ENCODE data around the gene MACF1.

MACF1 gene

DNA sequence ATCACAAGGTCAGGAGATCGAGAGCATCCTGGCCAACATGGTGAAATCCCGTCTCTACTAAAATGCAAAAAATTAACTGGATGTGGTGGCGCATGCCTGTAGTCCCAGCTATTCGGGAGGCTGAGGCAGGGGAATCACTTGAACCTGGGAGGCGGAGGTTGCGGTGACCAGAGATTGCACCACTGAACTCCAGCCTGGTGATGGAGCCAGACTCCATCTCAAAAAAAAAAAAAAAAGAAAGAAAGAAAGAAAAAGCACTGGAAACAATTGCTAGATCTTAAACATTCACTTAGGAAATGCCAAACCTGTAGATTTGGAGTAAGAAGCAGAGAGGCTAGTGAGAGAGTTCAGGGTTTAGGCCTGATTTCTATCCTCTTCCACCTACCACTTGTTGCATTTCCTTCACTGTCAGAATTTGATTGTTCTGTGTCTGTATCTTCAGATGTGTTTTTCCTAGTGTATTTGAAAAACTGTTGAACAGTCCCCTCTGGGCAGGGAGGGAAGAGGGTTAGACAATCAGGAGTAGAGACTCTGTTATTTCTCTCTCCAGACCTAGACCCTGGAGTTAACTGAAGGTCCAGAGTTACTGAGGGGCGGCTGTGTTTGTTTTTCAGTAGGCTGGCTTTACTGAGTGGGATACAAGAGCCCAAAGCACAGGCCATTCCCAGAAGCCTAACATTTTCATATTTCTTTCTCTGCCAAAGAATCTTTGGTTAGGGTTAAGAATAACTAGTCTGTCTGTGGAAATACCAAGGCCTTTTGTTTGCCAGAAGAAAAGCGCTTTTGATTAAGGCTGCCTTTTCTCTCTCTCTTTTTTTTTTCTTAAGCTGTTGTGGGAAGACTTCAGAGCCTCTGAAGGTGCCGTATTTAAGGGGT, 31.1 kb upstream of the MACF1 start:
- no peak overlapping the region for H3K27ac Mint-ChIP-seq
- peaks cover 4% of the 10 kb centered on the region for H3K27me3 Mint-ChIP-seq (ENCODE audit: low read depth)
- H3K36me3 Mint-ChIP-seq (ENCODE audit: low read depth), result no peaks in the 10 kb centered on the region

DNA sequence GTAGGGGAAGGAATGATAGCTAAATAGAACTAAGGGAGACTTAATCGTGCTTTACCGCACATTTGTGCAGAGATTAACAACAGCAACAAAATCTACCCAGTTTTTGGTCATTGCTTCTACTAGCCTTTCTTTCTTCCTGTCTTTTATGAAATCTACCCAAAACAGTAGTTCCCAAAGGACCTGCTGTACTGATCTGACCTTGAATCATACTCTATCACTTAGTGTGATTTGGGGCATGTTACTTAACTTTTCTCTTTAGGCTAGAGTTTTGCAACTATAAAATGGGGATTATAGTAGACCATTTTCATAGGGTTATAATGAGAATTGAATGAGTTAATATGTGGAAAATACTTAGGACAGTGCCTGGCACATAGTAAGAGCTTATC, 30.5 kb upstream of the MACF1 start:
- no peaks in the 10 kb centered on the region for H3K36me3 Mint-ChIP-seq (ENCODE audit: low read depth)
- H3K9me3 Mint-ChIP-seq, result no peaks in the 10 kb centered on the region
- H3K4me1 Mint-ChIP-seq (ENCODE audit: low read depth), result peaks cover 2% of the 10 kb centered on the region
- peaks cover 4% of the 10 kb centered on the region for H3K27me3 Mint-ChIP-seq (ENCODE audit: low read depth)
- no peak overlapping the region for H3K4me3 Mint-ChIP-seq
- H3K27ac Mint-ChIP-seq, result no peak overlapping the region

More for the DNA sequence above, 31.1 kb upstream of the MACF1 start:
- H3K9me3 Mint-ChIP-seq, result no peaks in the 10 kb centered on the region
- no peak overlapping the region for H3K4me3 Mint-ChIP-seq
- H3K4me1 Mint-ChIP-seq (ENCODE audit: low read depth), result peaks cover 2% of the 10 kb centered on the region

DNA sequence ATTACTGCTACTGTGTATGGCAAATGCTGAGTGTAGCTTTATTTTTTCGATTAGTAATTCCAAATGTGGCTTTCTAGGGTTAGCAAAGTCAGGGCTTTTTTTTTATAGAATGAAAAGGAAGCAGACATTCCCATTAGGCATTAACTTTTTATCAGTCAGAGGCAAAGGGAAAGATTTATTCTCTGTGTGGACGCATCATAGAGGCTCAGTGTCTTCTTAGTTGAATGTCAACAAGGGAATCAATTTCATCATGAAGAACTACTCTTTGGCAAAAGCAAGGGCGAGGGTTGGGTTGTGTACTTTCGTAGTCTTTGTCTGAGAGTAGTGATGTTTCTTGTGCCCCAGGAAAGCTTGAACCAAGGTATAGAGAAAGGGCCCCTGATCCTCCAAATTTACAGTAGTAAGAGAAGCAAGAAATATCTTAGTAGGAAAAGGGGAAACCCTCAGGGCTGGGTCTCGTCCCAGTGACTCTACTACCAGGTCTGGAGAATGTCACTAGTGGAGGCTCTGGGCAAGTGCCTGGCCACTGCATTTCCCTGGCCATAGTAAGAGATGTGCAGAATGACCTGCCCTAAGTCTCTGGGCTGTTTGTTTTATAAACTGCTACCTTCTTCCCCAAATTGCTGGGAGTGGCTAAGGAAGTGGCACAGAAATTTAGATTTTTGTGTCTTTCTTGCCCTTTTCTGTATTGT, 30.0 kb upstream of the MACF1 start:
- Mint-ChIP-seq H3K27ac (no peak overlapping the region), H3K36me3 (ENCODE audit: low read depth) (no peaks in the 10 kb centered on the region), H3K9me3 (no peaks in the 10 kb centered on the region), H3K4me1 (ENCODE audit: low read depth) (peaks cover 2% of the 10 kb centered on the region), H3K4me3 (no peak overlapping the region), H3K27me3 (ENCODE audit: low read depth) (peaks cover 4% of the 10 kb centered on the region)

DNA sequence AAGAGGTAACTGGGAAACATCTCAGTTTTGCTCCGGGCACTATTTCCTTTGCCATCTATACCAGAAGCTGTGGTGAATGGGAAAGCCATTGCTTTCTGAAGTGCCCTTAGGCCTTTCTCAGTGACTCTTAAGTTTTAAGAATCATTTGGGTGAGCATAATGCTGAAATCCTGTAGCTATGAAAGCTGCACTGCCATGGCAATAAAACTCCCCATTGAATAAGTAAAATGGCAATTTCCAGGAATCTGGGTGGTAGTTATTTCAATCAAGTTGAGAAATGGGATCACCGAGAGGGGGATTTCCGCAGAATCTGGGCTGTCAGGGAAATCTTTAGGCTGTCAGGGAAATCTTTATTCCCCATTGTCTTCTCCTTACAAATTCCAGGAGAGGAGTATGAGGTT, 26.8 kb upstream of the MACF1 start:
- no peaks in the 10 kb centered on the region for H3K9me3 Mint-ChIP-seq
- H3K27ac Mint-ChIP-seq, result no peak overlapping the region
- H3K36me3 Mint-ChIP-seq (ENCODE audit: low read depth), result no peaks in the 10 kb centered on the region

DNA sequence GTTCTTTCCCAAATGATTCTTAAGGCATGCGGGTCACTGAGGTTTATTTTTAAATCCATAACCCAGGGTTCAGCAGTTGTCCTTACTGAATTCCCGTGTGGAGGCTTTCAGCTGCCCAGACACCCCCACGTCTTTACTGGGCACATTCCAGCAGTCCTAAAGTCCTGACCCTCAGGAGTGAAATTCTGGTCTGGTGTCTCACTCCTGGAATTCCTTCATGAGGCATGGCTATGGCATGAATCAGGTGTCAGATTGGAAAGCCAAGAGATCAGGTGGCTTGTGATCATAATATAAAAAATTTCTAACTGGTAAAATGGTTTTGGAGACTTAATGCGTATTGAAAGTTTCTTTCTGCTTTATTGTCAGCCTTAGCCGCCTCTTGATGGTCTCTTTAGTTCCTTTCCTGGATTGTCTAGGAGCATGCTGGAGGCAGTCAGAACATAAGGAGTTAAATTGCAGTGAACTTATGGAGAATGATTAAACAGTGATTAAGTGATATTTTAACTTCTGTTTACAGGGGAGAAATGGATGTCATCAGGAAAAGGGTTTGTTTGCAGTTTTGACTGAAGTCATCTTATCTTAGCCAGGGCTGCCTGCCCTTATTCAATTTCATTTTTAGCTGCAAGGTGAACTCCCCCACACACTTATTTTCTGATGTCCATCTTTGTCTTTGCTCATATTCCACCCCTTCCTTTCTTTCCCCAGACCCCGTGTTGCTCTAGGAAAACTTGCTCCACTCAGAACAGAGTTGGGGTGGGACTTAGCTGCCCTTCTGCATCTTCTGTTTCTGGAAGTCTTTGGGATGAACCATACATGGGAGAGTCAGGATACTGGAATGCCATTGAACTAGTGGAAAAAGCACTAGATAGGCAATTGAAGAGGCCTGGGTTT, 25.7 kb upstream of the MACF1 start:
- Mint-ChIP-seq H3K36me3 (ENCODE audit: low read depth) (no peaks in the 10 kb centered on the region), H3K27me3 (ENCODE audit: low read depth) (no peaks in the 10 kb centered on the region), H3K4me1 (ENCODE audit: low read depth) (peaks cover 12% of the 10 kb centered on the region), H3K9me3 (no peaks in the 10 kb centered on the region), H3K4me3 (no peak overlapping the region), H3K27ac (no peak overlapping the region)

More for the DNA sequence above, 26.8 kb upstream of the MACF1 start:
- H3K4me3 Mint-ChIP-seq, result no peak overlapping the region
- no peaks in the 10 kb centered on the region for H3K27me3 Mint-ChIP-seq (ENCODE audit: low read depth)
- H3K4me1 Mint-ChIP-seq (ENCODE audit: low read depth), result peaks cover 2% of the 10 kb centered on the region

DNA sequence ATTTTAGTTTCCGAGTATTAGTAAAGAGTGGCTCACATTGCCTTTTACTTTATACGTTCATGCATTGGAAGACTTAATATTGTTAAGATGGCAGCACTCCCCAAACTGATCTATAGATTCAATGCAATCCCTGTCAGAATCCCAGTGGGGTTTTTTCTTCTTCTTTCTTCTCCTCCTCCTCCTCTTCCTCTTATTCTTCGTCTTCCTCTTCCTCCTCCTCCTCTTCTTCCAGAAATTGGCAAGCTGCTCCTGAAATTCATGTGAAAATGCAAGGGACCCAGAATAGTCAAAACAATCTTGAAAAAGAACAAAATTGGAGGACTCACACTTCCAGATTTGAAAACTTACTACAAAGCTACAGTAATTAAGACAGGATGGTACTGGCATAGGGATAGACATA, 23.2 kb upstream of the MACF1 start:
- Mint-ChIP-seq H3K4me1 (ENCODE audit: low read depth) (peaks cover 31% of the 10 kb centered on the region), H3K27me3 (ENCODE audit: low read depth) (no peaks in the 10 kb centered on the region), H3K9me3 (no peaks in the 10 kb centered on the region), H3K27ac (no peak overlapping the region), H3K36me3 (ENCODE audit: low read depth) (no peaks in the 10 kb centered on the region), H3K4me3 (no peak overlapping the region)

DNA sequence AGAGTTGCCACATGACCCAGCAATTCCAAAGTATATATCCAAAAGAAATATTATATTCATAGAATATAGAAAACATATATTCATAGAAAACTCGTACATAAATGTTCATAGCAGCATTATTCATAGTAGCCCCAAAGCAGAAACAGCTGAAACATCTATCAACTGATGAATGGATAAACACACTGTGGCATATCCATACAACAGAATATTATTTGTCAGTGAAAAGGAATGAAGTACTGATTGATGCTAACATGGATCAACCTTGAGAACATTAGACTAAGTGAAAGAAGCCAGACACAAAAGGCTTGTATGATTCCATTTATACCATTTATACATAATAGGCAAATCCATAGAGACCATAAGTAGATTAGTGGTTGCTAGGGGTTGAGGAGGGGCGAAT, 21.7 kb upstream of the MACF1 start:
- Mint-ChIP-seq H3K36me3 (ENCODE audit: low read depth) (no peaks in the 10 kb centered on the region), H3K4me3 (no peak overlapping the region), H3K4me1 (ENCODE audit: low read depth) (peaks cover 43% of the 10 kb centered on the region), H3K9me3 (no peaks in the 10 kb centered on the region), H3K27ac (peak overlapping the region; percentile 49), H3K27me3 (ENCODE audit: low read depth) (no peaks in the 10 kb centered on the region)

DNA sequence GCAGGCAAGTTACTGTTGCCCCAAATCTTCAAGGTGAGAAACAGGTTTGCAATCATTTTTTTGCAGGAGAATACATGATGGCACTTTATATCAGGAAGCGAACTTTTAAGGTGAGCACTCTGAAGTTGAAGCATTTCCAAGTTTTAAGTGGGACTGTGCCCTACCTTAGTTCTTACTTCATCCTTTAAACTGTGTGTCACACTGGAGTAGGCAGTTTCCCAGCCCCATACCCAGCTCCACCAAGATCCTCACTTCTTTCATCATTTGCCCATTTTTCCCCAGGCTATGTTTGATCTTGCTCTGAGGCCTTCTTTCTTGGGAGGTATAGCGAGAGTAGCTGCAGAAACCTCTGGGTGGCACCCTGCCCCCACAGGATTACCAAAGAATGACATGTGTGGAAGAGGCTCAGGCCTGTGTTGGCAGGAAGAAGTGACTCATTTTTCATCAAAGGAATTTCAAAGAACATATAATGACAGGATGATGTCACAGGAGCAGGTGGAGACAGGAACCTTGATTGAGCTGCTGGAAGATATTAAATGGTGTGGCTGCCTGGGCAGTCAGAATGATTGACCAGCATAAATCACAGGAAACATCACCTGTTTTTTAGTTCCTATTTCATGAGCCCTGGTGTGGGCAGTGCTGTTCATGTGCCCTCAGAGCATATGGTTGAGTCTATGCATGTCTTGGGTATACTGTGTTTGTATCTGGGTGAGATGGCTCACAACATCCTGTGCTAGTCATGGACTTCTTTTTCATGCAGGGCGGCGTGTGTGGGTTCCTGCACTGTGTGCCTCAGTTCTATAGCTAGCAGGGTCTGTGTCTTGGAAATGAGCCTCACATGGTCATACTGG, 20.8 kb upstream of the MACF1 start:
- H3K36me3 Mint-ChIP-seq (ENCODE audit: low read depth), result no peaks in the 10 kb centered on the region
- peaks cover 46% of the 10 kb centered on the region for H3K4me1 Mint-ChIP-seq (ENCODE audit: low read depth)
- peak overlapping the region; percentile 54 for H3K4me3 Mint-ChIP-seq
- H3K9me3 Mint-ChIP-seq, result no peaks in the 10 kb centered on the region
- H3K27me3 Mint-ChIP-seq (ENCODE audit: low read depth), result no peaks in the 10 kb centered on the region
- peak overlapping the region; percentile 97 for H3K27ac Mint-ChIP-seq

DNA sequence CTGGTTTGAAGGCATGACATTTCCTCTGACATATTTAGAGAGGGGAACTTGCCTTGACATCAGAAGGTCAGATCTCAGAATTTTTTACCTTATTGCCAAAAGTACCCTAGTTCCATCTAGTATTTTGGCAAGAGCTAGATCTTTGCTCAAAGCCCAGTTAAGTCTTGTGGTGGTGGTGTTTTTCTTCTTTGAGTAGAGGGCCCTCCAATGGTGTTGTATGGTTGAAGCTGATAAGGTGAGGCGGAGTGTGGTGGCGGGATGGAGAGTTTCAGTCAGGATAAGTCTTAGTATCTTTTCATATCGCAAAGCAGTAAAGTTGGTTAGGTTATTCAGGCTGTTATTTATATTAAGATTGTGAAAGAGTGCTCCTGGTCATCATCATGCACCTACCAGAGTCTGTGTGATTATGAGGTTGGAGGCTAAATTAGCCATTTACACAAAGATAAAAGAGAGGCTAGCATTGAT, 20.1 kb upstream of the MACF1 start:
- Mint-ChIP-seq H3K27me3 (ENCODE audit: low read depth) (no peaks in the 10 kb centered on the region), H3K27ac (peak overlapping the region; percentile 97), H3K36me3 (ENCODE audit: low read depth) (no peaks in the 10 kb centered on the region), H3K4me3 (peak overlapping the region; percentile 54), H3K4me1 (ENCODE audit: low read depth) (peaks cover 52% of the 10 kb centered on the region), H3K9me3 (no peaks in the 10 kb centered on the region)

DNA sequence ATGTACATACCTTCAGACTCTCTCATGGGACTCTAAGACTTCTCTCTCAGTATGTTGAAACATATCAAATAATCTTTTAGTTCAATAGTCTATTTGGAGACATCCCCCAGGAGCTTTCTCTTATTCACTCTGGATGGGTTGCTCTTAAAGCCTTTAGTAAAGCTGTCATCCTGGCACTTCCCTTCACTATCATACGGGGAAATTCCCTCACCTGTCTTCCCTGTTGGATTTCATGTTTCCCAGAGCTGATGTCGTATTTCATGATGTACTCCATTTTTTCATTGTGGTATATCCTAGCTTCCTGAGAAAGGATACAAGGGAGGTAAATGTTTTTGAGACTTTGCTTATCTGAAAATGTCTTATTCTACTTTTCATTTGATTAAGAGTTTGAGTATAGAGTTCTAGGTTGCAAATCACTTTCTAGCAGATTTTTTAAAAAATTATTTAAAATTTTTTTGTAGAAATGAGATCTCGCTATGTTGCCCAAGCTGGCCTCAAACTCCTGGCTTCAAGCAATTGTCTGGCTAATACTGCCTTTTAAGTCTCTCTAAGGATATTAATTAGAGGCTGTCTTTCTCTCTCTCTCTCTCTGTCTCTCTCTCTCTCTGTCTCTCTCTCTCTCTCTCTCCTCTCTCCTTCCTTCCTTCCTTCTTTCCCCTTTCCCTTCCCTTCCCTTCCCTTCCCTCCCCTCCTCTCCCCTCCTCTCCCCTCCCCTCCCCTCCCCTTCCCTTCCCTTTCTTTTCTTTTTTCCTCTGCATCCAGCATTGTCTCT, 17.0 kb upstream of the MACF1 start:
- Mint-ChIP-seq H3K36me3 (ENCODE audit: low read depth) (peaks cover 1% of the 10 kb centered on the region), H3K27ac (peak overlapping the region; percentile 97), H3K4me1 (ENCODE audit: low read depth) (peaks cover 75% of the 10 kb centered on the region), H3K27me3 (ENCODE audit: low read depth) (no peaks in the 10 kb centered on the region), H3K4me3 (no peak overlapping the region), H3K9me3 (no peaks in the 10 kb centered on the region)

DNA sequence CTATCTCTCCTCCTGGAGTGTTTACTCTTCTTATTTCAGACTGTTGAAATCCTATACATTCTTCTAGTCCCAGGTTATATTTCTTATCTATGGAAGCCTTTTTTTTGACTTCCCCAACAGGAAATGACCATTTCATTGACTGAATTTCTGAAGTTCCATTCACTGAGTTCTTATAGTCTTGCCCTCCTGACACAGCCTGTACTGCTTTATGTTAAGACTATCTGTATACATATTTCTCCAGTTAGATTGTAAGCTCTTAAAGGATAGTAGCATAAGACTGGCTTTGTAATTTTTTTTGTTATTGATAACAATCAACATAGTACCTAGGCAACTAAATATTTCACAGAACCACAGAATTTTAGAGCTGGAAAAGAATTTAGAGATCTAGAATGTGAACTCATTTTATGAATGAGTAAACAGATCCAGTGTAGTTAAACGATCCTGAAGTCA, 14.9 kb upstream of the MACF1 start:
- Mint-ChIP-seq H3K27me3 (ENCODE audit: low read depth) (no peaks in the 10 kb centered on the region), H3K36me3 (ENCODE audit: low read depth) (peaks cover 1% of the 10 kb centered on the region), H3K9me3 (no peaks in the 10 kb centered on the region), H3K27ac (peak overlapping the region; percentile 44), H3K4me3 (no peak overlapping the region), H3K4me1 (ENCODE audit: low read depth) (peaks cover 75% of the 10 kb centered on the region)

DNA sequence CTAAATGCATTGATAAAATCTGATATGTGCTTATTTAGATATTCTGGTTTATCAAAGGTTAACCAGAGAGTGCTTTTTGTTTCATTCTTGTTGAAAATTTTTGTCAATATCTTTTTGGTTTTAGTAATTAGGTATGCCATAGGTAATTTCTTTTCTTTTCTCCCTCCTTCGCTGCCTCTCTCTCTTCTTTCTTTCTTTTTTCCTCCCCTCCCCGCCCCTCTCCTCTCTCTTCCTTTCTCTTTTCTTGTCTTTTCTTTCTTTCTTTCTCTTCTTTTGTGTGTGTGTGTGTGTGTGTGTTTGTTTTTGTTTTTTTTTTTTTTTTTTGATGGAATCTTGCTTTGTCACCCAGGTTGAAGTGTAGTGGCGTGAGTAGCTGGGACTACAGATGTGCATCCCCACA, 14.4 kb upstream of the MACF1 start:
- peak overlapping the region; percentile 54 for H3K27ac Mint-ChIP-seq
- peaks cover 78% of the 10 kb centered on the region for H3K4me1 Mint-ChIP-seq (ENCODE audit: low read depth)
- peaks cover 1% of the 10 kb centered on the region for H3K36me3 Mint-ChIP-seq (ENCODE audit: low read depth)
- no peaks in the 10 kb centered on the region for H3K9me3 Mint-ChIP-seq
- H3K4me3 Mint-ChIP-seq, result peak overlapping the region; percentile 15
- no peaks in the 10 kb centered on the region for H3K27me3 Mint-ChIP-seq (ENCODE audit: low read depth)

DNA sequence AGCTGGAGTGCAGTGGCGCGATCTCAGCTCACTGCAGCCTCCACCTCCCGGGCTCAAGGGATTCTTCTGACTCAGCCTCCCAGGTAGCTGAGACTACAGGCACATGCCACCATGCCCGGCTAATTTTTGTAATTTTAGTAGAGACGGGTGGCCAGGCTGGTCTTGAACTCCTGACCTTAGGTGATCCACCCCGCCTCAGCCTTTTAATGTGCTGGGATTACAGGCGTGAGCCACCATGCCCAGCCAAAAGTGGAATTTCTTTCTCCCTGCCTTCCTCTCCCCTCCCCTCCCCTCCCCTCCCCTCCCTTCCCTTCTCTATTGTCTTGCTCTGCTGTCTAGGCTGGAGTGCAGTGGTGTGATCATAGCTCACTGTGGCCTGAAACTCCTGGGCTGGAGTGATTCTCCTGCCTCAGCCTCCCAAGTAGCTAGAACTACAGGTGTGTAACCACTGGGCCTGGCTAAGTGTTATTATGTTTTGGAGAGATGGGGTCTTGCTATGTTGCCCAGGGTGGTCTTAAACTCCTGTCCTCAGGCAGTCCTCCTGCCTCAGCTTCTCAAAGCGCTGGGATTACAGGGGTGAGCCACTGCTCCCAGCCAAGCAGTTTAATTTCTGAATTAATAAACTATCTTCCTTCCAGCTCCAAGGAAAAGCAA, 10.0 kb upstream of the MACF1 start:
- Mint-ChIP-seq H3K36me3 (ENCODE audit: low read depth) (peaks cover 1% of the 10 kb centered on the region), H3K4me1 (ENCODE audit: low read depth) (peaks cover 72% of the 10 kb centered on the region), H3K4me3 (peak overlapping the region; percentile 68), H3K27ac (peak overlapping the region; percentile 96), H3K9me3 (no peaks in the 10 kb centered on the region), H3K27me3 (ENCODE audit: low read depth) (no peaks in the 10 kb centered on the region)
